ENCODE data around the gene MINPP1.

MINPP1 gene

GRCh38 chr10:87524296-87524695 lies 19.6 kb downstream of the MINPP1 start:
- no peak for DNase-seq

GRCh38 chr10:87531908-87532622 lies 27.4 kb downstream of the MINPP1 start:
- DNase-seq = no peak

- DNase-seq = no peak
Measured at GRCh38 chr10:87532696-87533095, 28.0 kb downstream of the MINPP1 start.

- no peak for DNase-seq
Measured at GRCh38 chr10:87534173-87534858, 29.6 kb downstream of the MINPP1 start.

GRCh38 chr10:87538092-87539015 lies 33.7 kb downstream of the MINPP1 start:
- DNase-seq = no peak

GRCh38 chr10:87541114-87541513 lies 36.4 kb downstream of the MINPP1 start:
- DNase-seq = no peak

GRCh38 chr10:87544721-87545120 lies 40.0 kb downstream of the MINPP1 start:
- no peak for DNase-seq

GRCh38 chr10:87545783-87546182 lies 41.1 kb downstream of the MINPP1 start:
- DNase-seq = no peak

GRCh38 chr10:87546210-87546609 lies 41.5 kb downstream of the MINPP1 start:
- DNase-seq = no peak

GRCh38 chr10:87546971-87547413 lies 42.3 kb downstream of the MINPP1 start:
- no peak for DNase-seq

GRCh38 chr10:87547734-87548311 lies 43.1 kb downstream of the MINPP1 start:
- no peak for DNase-seq

GRCh38 chr10:87550741-87551140 lies 46.0 kb downstream of the MINPP1 start:
- no peak for DNase-seq

GRCh38 chr10:87551326-87551725 lies 46.6 kb downstream of the MINPP1 start:
- no peak for DNase-seq

GRCh38 chr10:87552248-87552929 lies 47.7 kb downstream of the MINPP1 start:
- DNase-seq = no peak

GRCh38 chr10:87557409-87557808 lies 52.7 kb downstream of the MINPP1 start:
- DNase-seq = no peak

- DNase-seq = no peak
Measured at GRCh38 chr10:87558333-87558732, 53.6 kb downstream of the MINPP1 start.

GRCh38 chr10:87559392-87559791 lies 54.7 kb downstream of the MINPP1 start:
- DNase-seq = no peak

- DNase-seq = no peak
Measured at GRCh38 chr10:87560495-87561129, 55.9 kb downstream of the MINPP1 start.

- no peak for DNase-seq
Measured at GRCh38 chr10:87562750-87563149, 58.1 kb downstream of the MINPP1 start.

GRCh38 chr10:87565010-87565409 lies 60.3 kb downstream of the MINPP1 start:
- DNase-seq = no peak

- DNase-seq = no peak
Measured at GRCh38 chr10:87575851-87576250, 71.2 kb downstream of the MINPP1 start.

All from retina (tissue), 1 donor.